ENCODE data around the gene MLKL. TPM values are rescaled to one million over a fixed set of nuclear protein-coding genes. Genes with fewer than 3 reads are reported as not detected.

MLKL gene
- total RNA-seq, 3 donors from 2014 or later, result 10.5 to 23.4 (median 18.0) TPM

DNA sequence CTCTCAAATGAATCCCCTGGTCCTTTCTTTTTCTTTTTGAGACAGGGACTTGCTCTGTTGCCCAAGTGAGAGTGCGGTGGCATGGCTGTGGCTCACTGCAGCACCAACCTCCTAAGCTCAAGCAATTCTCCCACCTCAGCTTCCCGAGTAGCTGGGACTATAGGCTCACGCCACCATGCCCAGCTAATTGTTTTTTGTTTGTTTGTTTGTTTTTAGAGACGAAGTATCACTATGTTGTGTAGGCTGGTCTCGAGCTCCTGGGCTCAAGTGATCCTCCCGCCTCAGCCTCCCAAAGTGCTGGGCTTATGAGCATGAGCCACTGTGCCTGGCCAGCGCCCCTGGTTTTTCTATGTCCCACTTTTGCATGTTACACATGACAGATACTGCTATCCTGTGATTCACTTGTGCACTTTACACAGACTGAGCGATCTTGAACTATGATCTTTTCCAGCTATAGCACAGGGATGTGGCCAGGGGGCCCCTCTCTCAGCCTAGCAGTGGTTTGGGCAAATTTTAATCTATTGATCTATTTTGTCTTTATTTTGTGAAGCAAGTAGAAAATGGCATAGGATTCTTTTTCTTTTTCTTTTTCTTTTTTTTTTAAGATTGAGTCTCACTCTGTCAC, 31.3 kb upstream of the MLKL start:
- peaks cover 2% of the 10 kb centered on the region for H3K9me3 ChIP-seq
- peaks cover 18% of the 10 kb centered on the region for H3K4me1 ChIP-seq (ENCODE audit: low read depth)
- H3K4me3 ChIP-seq, result no peak overlapping the region
- DNase-seq (peak in 1 of 3 donors; percentile 7), ATAC-seq (no peak)
- intact Hi-C loops (cut with DNase I, micrococcal nuclease), result no loop called here
- no peaks in the 10 kb centered on the region for H3K36me3 ChIP-seq (ENCODE audit: low read depth)
- TF ChIP-seq, protein P1, sequence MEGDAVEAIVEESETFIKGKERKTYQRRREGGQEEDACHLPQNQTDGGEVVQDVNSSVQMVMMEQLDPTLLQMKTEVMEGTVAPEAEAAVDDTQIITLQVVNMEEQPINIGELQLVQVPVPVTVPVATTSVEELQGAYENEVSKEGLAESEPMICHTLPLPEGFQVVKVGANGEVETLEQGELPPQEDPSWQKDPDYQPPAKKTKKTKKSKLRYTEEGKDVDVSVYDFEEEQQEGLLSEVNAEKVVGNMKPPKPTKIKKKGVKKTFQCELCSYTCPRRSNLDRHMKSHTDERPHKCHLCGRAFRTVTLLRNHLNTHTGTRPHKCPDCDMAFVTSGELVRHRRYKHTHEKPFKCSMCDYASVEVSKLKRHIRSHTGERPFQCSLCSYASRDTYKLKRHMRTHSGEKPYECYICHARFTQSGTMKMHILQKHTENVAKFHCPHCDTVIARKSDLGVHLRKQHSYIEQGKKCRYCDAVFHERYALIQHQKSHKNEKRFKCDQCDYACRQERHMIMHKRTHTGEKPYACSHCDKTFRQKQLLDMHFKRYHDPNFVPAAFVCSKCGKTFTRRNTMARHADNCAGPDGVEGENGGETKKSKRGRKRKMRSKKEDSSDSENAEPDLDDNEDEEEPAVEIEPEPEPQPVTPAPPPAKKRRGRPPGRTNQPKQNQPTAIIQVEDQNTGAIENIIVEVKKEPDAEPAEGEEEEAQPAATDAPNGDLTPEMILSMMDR (IDR thresholded peaks at IDR 0.05), result no peak

- TF ChIP-seq, protein P1 (IDR thresholded peaks at IDR 0.05), result no peak
- Histone ChIP-seq H3K36me3 (ENCODE audit: low read depth) (no peaks in the 10 kb centered on the region), H3K4me3 (no peak overlapping the region), H3K9me3 (peaks cover 6% of the 10 kb centered on the region), H3K4me1 (ENCODE audit: low read depth) (peaks cover 18% of the 10 kb centered on the region)
- DNase-seq, result peak; percentile 65 to 84 (median 80)
- peak; percentile 88 for ATAC-seq
- intact Hi-C loops (cut with DNase I, micrococcal nuclease), result no loop called here
Measured at GRCh38 chr16:74729783-74730683, 29.4 kb upstream of the MLKL start.

GRCh38 chr16:74727903-74728302, 27.2 kb upstream of the MLKL start:
- H3K9me3 ChIP-seq, result peaks cover 6% of the 10 kb centered on the region
- H3K4me3 ChIP-seq, result no peak overlapping the region
- H3K4me1 ChIP-seq (ENCODE audit: low read depth), result peaks cover 18% of the 10 kb centered on the region
- H3K36me3 ChIP-seq (ENCODE audit: low read depth), result no peaks in the 10 kb centered on the region
- intact Hi-C loops (cut with DNase I, micrococcal nuclease), result no loop called here
- no peak for ATAC-seq
- DNase-seq, result no peak
- TF ChIP-seq, protein P1 (IDR thresholded peaks at IDR 0.05), result no peak

- peaks cover 6% of the 10 kb centered on the region for H3K9me3 ChIP-seq
- ATAC-seq (peak; percentile 17), DNase-seq (peak in 1 of 3 donors; percentile 61)
- no peak overlapping the region for H3K4me3 ChIP-seq
- intact Hi-C loops (cut with DNase I, micrococcal nuclease), result no loop called here
- no peaks in the 10 kb centered on the region for H3K36me3 ChIP-seq (ENCODE audit: low read depth)
- TF ChIP-seq, protein P1 (IDR thresholded peaks at IDR 0.05), result peak; percentile 33
- H3K4me1 ChIP-seq (ENCODE audit: low read depth), result peaks cover 18% of the 10 kb centered on the region
Measured at GRCh38 chr16:74726716-74727115, 26.1 kb upstream of the MLKL start.

- intact Hi-C loops (cut with DNase I, micrococcal nuclease), result no loop called here
- Histone ChIP-seq H3K4me3 (no peak overlapping the region), H3K36me3 (ENCODE audit: low read depth) (no peaks in the 10 kb centered on the region), H3K4me1 (ENCODE audit: low read depth) (peaks cover 17% of the 10 kb centered on the region), H3K9me3 (peaks cover 6% of the 10 kb centered on the region)
- TF ChIP-seq, protein P1 (IDR thresholded peaks at IDR 0.05), result no peak
- peak in 1 of 3 donors; percentile 75 for DNase-seq
- peak; percentile 71 for ATAC-seq
Measured at GRCh38 chr16:74725651-74726455, 25.2 kb upstream of the MLKL start.
